Neural cell (in vitro differentiated cells): ENCODE measurements around the gene FKBP14. TPM values are rescaled to one million over a fixed set of nuclear protein-coding genes. Genes with fewer than 3 reads are reported as not detected.

Source experiments
- H2AFZ ChIP-seq: fragments of 200-600, 300-800 bp; sonication (generic), shearing (Covaris generic); 2 replicates; pipeline ENCODE4 v1.6.0; 2014; ENCODE audit warnings: low read depth, mild to moderate bottlenecking, antibody characterized with exemption, low read length, moderate library complexity
- H3F3A ChIP-seq: fragments of 200-600 bp; shearing (Covaris generic); 2 replicates; pipeline ENCODE4 v1.6.1; 2016; ENCODE audit warnings: mild to moderate bottlenecking, moderate library complexity, mixed read lengths, antibody characterized with exemption, low read length; ENCODE audit not compliant: insufficient read depth, poor library complexity, severe bottlenecking
- H3K27ac ChIP-seq: fragments of 200-600, 300-800 bp; sonication (generic), shearing (Covaris generic); 2 replicates; pipeline ENCODE4 v1.5.1; 2014; ENCODE audit warnings: mild to moderate bottlenecking, low read length, moderate library complexity
- H3K27me3 ChIP-seq: fragments of 300-800, 200-600 bp; sonication (generic), shearing (Covaris generic); 2 replicates; pipeline ENCODE4 v1.6.0; 2014; ENCODE audit warnings: mild to moderate bottlenecking, low read depth, low read length, moderate library complexity; ENCODE audit not compliant: insufficient read depth
- H3K36me3 ChIP-seq: fragments of 300-800, 200-600 bp; sonication (generic), shearing (Covaris generic); 2 replicates; pipeline ENCODE4 v1.5.1; 2014; ENCODE audit warnings: mild to moderate bottlenecking, antibody characterized with exemption, low read length, moderate library complexity; ENCODE audit not compliant: insufficient read depth
- H3K4me2 ChIP-seq: fragments of 300-800, 200-600 bp; sonication (generic), shearing (Covaris generic); 2 replicates; pipeline ENCODE4 v1.6.0; 2014; ENCODE audit warnings: mild to moderate bottlenecking, low read length
- H3K4me3 ChIP-seq: fragments of 300-800, 200-600 bp; sonication (generic), shearing (Covaris generic); 2 replicates; pipeline ENCODE4 v1.5.1; 2014; ENCODE audit warnings: mild to moderate bottlenecking, low read length, moderate library complexity
- H3K79me2 ChIP-seq: fragments of 200-600 bp; shearing (Covaris generic); replicated peaks from 2 replicates; pipeline ENCODE4 v1.6.0; 2014; ENCODE audit warnings: mild to moderate bottlenecking, low read length, moderate library complexity; ENCODE audit not compliant: insufficient read depth
- H3K9ac ChIP-seq: fragments of 300-800, 200-600 bp; sonication (generic), shearing (Covaris generic); 2 replicates; pipeline ENCODE4 v1.6.1; 2016; ENCODE audit warnings: mild to moderate bottlenecking, low read length, mixed read lengths
- H3K9me2 ChIP-seq: fragments of 200-600 bp; shearing (Covaris generic); 2 replicates; pipeline ENCODE4 v1.6.1; 2016; ENCODE audit warnings: mild to moderate bottlenecking, low read length, mixed read lengths; ENCODE audit not compliant: insufficient read depth
- H3K9me3 ChIP-seq: fragments of 200-600, 300-800 bp; sonication (generic), shearing (Covaris generic); 2 replicates; pipeline ENCODE4 v1.6.1; 2016; ENCODE audit warnings: mild to moderate bottlenecking, mixed run types, low read length, moderate library complexity, mixed read lengths
- H4K20me1 ChIP-seq: fragments of 200-600 bp; shearing (Covaris generic); 2 replicates; pipeline ENCODE4 v1.6.1; 2016; ENCODE audit warnings: mild to moderate bottlenecking, mixed run types; ENCODE audit not compliant: insufficient read depth
- CTCF ChIP-seq: fragments of 450-650 bp; IDR thresholded peaks from 2 replicates; pipeline ENCODE4 v1.5.1; 2014; ENCODE audit warnings: antibody characterized with exemption, mild to moderate bottlenecking, moderate library complexity; ENCODE audit not compliant: poor library complexity, severe bottlenecking
- EP300 ChIP-seq: fragments of 450-650 bp; conservative IDR thresholded peaks from 2 replicates; pipeline ENCODE4 v1.6.1; 2014; ENCODE audit warnings: antibody characterized with exemption, mild to moderate bottlenecking, moderate library complexity; ENCODE audit not compliant: poor library complexity, severe bottlenecking
- RAD21 ChIP-seq: fragments of 450-650 bp; conservative IDR thresholded peaks from 2 replicates; pipeline ENCODE4 v1.6.1; 2014; ENCODE audit warnings: antibody characterized with exemption, mild to moderate bottlenecking, moderate library complexity
- REST ChIP-seq: IDR thresholded peaks from 2 replicates; pipeline ENCODE4 v1.6.1; 2012; ENCODE audit warnings: borderline replicate concordance
- SMC3 ChIP-seq: fragments of 450-650 bp; conservative IDR thresholded peaks from 2 replicates; pipeline ENCODE4 v1.6.1; 2014; ENCODE audit warnings: antibody characterized with exemption, mild to moderate bottlenecking, moderate library complexity; ENCODE audit not compliant: poor library complexity
- TAF1 ChIP-seq: IDR thresholded peaks from 2 replicates; pipeline ENCODE4 v1.6.1; 2012; ENCODE audit warnings: low read depth
- polyA plus RNA-seq: library from polyadenylated mRNA; depleted of rRNA; stranded (reverse); fragments of >200 nt; gene quantifications from 2 replicates; pipeline ENCODE4 v1.2.3, GENCODE V29; 2014

The FKBP14 gene
- polyA plus RNA-seq, 1 donor from 2014 or later, result 36.7 TPM

GRCh38 chr7:30027740-30028215, 1.3 kb upstream of the FKBP14 start:
- H3K9ac ChIP-seq, result peak overlapping the region; percentile 79
- peak overlapping the region; percentile 89 for H3K4me3 ChIP-seq
- TF ChIP-seq REST (no peak), CTCF (no peak), TAF1 (no peak), RAD21 (no peak), SMC3 (no peak)
- H3K9me2 ChIP-seq, result no peaks in the 10 kb centered on the region
- no peaks in the 10 kb centered on the region for H3K27me3 ChIP-seq
- H3F3A ChIP-seq, result peaks cover 15% of the 10 kb centered on the region
- H2AFZ ChIP-seq, result peak overlapping the region; percentile 29
- H3K79me2 ChIP-seq, result peaks cover 62% of the 10 kb centered on the region
- no peaks in the 10 kb centered on the region for H3K9me3 ChIP-seq
- H3K36me3 ChIP-seq, result peaks cover under 1% of the 10 kb centered on the region
- H3K4me2 ChIP-seq, result peak overlapping the region; percentile 95
- peaks cover 3% of the 10 kb centered on the region for H4K20me1 ChIP-seq
- H3K27ac ChIP-seq, result peak overlapping the region; percentile 48

GRCh38 chr7:30027065-30027456, 559 bp upstream of the FKBP14 start:
- Histone ChIP-seq H3K79me2 (peaks cover 57% of the 10 kb centered on the region), H3K4me2 (peak overlapping the region; percentile 95), H3K27me3 (no peaks in the 10 kb centered on the region), H3K27ac (peak overlapping the region; percentile 61), H3K36me3 (no peaks in the 10 kb centered on the region), H3K9ac (peak overlapping the region; percentile 59), H3K4me3 (peak overlapping the region; percentile 89), H3K9me3 (no peaks in the 10 kb centered on the region), H3F3A (peaks cover 15% of the 10 kb centered on the region), H2AFZ (peak overlapping the region; percentile 24), H4K20me1 (peaks cover 3% of the 10 kb centered on the region), H3K9me2 (no peaks in the 10 kb centered on the region)
- no peak for TF ChIP-seq CTCF
- TF ChIP-seq EP300, result no peak
- TF ChIP-seq SMC3, result no peak
